ENCODE measurements around the gene SLC38A10.
"Not testable (repeated sequence)": the region's sequence is repeated elsewhere in the genome, so short reads cannot be mapped to it uniquely, and the experiment has no call there.

Gene SLC38A10

DNA sequence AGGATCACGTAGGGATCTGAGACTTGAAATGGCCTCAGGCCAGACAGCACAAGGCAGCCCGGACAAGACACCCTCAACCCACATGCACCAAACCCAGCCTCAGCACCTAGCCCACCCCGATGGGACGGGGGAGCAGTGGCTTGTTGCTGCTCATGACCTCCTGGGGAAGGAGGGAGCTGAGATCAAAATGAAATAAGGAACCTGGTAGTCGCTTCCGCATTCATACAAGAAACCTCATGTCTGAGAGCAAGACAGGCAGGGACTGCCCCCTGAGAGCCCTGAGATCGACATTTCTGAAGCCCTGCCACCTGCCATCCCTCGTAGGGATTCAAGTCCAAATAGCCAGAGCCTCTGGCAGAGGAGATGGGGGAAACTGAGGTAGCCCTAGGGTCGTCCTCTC lies 66.7 kb downstream of the SLC38A10 start:
- no peak overlapping the region for H3K4me3 ChIP-seq (ENCODE audit: low read depth, low read length)
- TF ChIP-seq, protein P1, sequence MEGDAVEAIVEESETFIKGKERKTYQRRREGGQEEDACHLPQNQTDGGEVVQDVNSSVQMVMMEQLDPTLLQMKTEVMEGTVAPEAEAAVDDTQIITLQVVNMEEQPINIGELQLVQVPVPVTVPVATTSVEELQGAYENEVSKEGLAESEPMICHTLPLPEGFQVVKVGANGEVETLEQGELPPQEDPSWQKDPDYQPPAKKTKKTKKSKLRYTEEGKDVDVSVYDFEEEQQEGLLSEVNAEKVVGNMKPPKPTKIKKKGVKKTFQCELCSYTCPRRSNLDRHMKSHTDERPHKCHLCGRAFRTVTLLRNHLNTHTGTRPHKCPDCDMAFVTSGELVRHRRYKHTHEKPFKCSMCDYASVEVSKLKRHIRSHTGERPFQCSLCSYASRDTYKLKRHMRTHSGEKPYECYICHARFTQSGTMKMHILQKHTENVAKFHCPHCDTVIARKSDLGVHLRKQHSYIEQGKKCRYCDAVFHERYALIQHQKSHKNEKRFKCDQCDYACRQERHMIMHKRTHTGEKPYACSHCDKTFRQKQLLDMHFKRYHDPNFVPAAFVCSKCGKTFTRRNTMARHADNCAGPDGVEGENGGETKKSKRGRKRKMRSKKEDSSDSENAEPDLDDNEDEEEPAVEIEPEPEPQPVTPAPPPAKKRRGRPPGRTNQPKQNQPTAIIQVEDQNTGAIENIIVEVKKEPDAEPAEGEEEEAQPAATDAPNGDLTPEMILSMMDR (IDR thresholded peaks at IDR 0.05; ENCODE audit: insufficient read depth, low read length, missing control alignments), result no peak
- ChIA-PET CTCF (interaction anchor here (1.1 kb wide), 1 partner anchor 64 kb away, joined by 3 read pairs; no protein-coding TSS in a partner anchor), POLR2A (no interaction called here)
- no peak for DNase-seq (ENCODE audit: low read depth, low spot score)

DNA sequence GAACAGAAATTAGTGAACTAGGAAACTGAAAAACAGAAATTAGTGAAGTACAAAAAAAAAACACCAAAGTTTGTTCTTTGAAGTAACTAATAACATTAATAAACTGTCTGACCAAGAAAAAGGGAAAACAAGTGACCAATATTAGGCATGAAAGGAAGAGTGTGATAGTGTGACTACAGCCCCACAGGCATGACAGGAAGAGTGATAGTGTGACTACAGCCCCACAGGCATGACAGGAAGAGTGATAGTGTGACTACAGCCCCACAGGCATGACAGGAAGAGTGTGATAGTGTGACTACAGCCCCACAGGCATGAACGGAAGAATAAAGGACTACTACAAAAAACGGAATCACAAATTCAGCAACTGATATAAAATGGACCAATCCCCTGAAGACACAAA lies 67.5 kb downstream of the SLC38A10 start:
- DNase-seq (ENCODE audit: low read depth, low spot score); POLR2A ChIA-PET; H3K4me3 ChIP-seq (ENCODE audit: low read depth, low read length): not testable (repeated sequence)
- CTCF ChIA-PET, result interaction anchor here (0.7 kb wide), 1 partner anchor 11 kb away, joined by 4 read pairs; the partner anchor contains the start of genes NDUFAF8 and TEPSIN

DNA sequence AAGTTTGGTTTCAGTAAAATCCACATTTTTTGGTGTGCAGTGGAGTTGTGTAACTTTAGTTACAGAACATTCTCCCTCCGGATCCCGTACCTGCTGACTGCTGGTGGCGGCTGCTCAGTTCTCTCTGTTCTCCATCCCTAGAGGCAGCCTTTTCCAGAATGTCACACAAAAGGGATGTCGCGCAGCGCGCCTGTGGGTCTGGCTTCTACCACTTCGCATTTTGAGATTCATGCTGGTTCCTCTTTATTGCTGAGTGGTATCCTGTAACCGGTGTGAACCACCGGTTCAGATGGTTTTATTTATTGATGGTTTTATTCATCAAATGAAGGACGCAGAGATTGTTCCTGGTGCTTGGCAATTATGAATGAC lies 71.4 kb downstream of the SLC38A10 start:
- H3K4me3 ChIP-seq (ENCODE audit: low read depth, low read length), result peak overlapping the region; percentile 60
- DNase-seq (ENCODE audit: low read depth, low spot score), result no peak
- TF ChIP-seq, protein P1 (IDR thresholded peaks at IDR 0.05; ENCODE audit: insufficient read depth, low read length, missing control alignments), result no peak
- ChIA-PET POLR2A (no interaction called here), CTCF (interaction anchor here (1.5 kb wide), 1 partner anchor 17 kb away, joined by 5 read pairs; no protein-coding TSS in a partner anchor)

DNA sequence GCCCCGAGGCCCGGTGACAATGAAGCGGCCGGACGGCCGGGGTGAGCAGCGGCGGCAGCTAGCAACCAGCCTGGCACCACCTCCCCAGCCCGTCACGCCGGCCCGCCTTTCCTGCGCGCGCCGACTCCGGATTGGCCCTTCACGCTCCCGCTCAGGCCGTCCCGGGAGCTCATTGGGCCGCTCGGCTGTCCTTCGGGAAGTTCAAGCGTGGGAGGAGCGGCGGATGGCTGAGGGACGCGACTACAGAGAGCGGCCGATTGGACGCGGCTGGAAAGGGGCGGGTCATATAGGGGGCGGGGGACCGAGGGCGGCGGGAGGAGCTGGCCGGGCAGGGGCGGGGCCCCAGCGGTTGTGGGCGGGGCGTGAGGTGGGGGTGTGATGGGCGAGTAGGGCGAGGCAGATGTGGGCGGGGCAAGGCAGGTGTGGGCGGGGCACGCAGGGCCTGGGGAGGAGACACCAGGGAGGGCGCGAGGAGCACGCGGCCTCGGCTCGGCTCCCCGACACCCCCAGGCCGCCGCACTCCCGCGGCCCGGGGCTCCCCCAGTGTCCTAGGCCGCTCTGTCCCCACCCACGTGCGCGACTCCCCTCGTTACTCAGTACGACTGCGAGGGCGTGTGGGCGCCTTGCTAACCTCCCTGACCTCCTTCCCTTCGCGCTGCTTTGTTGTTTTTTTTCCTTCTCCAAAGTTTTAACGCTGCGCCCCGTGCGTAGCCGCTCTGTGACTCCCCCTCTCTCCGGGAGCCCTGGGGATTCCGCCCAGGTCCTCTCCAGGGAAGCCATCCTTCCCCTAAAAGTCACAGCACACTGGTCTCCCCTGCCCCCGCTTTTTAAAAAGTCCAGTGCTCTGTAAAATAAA lies 72.0 kb downstream of the SLC38A10 start, which contains the start of gene CEP131:
Gene CEP131 (minus strand): TSS at position 60 of the 856 bp plus-strand sequence. CDS start 2,909 bp downstream, outside the sequence.
- POLR2A ChIA-PET, result interaction anchor here (1.2 to 1.3 kb wide), 2 partner anchors 9 to 16 kb away, joined by 3 to 4 read pairs; partner anchors contain the start of genes NDUFAF8 and TEPSIN
- H3K4me3 ChIP-seq (ENCODE audit: low read depth, low read length), result peak within 1 kb of the TSS; percentile 74
- CTCF ChIA-PET, result interaction anchor here (0.7 to 1.1 kb wide), 3 partner anchors 22 to 125 kb away, joined by 3 to 7 read pairs (median 4); no protein-coding TSS in a partner anchor
- DNase-seq (ENCODE audit: low read depth, low spot score), result peak; percentile 82
- TF ChIP-seq, protein P1 (IDR thresholded peaks at IDR 0.05; ENCODE audit: insufficient read depth, low read length, missing control alignments), result no peak

DNA sequence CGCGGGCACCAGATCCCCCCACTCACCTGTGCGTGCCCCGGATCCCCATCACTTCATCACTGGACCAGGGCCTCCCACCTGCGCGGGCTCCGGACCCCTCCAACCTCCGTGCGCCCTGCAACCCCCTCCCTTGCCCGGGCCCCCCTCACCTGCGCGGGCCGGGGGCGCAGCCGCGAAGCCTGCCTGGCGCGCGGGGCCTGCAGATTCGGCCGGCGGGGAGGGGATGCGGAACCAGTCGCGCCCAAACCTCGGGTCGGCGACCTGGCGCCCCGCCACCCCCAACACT lies 72.5 kb downstream of the SLC38A10 start:
- DNase-seq (ENCODE audit: low read depth, low spot score), result no peak
- TF ChIP-seq, protein P1 (IDR thresholded peaks at IDR 0.05; ENCODE audit: insufficient read depth, low read length, missing control alignments), result no peak
- ChIA-PET CTCF (interaction anchor here (0.7 to 1.1 kb wide), 3 partner anchors 22 to 124 kb away, joined by 3 to 7 read pairs (median 4); no protein-coding TSS in a partner anchor), POLR2A (interaction anchor here (1.2 to 1.3 kb wide), 2 partner anchors 9 to 16 kb away, joined by 3 to 4 read pairs; partner anchors contain the start of genes NDUFAF8 and TEPSIN)
- H3K4me3 ChIP-seq (ENCODE audit: low read depth, low read length), result peak overlapping the region; percentile 74

DNA sequence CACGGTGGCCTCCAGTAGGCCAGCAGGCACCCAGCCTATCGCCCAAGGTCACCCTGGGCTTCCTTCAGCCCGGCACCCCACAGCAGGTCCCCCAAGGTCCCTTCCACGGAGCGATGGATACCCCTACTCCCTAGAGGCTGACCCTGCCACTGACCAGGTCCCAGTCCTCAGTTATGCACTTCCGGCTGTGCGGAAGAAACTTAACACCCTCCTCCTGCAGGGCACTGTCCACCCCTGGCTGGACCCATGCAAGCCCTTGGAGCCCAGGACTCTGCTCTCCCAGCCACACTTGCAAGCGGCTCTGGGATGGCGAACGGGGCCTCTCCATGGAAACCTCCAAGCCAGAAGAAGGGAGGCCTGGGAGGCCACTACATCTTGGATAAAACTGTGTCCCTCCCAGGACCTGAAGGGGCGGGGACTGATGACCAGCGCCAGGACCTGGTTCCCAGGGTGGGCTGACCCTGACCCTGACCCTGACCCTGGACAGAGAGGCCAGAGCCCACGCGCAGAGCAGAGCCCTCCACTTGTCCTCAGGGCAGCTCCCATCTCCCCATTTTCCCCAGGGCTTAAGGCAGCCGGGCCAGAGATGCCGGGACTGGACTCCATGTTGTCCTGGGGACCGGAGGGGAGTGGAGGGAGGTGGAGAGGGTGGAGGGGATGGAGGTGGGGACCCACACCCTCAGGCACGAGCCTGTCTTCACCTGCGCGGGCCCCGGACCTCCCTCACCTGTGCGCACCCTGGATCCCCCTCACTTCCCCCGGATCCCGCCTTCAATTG lies 73.1 kb downstream of the SLC38A10 start:
- ChIA-PET CTCF (interaction anchor here (0.7 to 1.0 kb wide), 2 partner anchors 79 to 124 kb away, joined by 3 to 4 read pairs; no protein-coding TSS in a partner anchor), POLR2A (interaction anchor here (1.2 to 1.3 kb wide), 2 partner anchors 10 to 17 kb away, joined by 3 to 4 read pairs; partner anchors contain the start of genes NDUFAF8 and TEPSIN)
- TF ChIP-seq, protein P1 (IDR thresholded peaks at IDR 0.05; ENCODE audit: insufficient read depth, low read length, missing control alignments), result no peak
- DNase-seq (ENCODE audit: low read depth, low spot score), result no peak
- H3K4me3 ChIP-seq (ENCODE audit: low read depth, low read length), result peak overlapping the region; percentile 74

Measured in AG04449 (cell line).